Left ventricle myocardium inferior (tissue), 1 donor: ENCODE data around the gene BOLA3. TPM values are rescaled to one million over a fixed set of nuclear protein-coding genes. Genes with fewer than 3 reads are reported as not detected.

Source experiments
- DNase-seq: peaks from one replicate; pipeline ENCODE4 v3.0.0-alpha.2; 2020
- H3K27ac ChIP-seq: fragments of 200-600 bp; replicated peaks from 2 replicates; pipeline ENCODE4 v1.8.0; 2021
- H3K27me3 ChIP-seq: fragments of 200-600 bp; 2 replicates; pipeline ENCODE4 v1.8.0; 2021; ENCODE audit warnings: low read depth
- H3K36me3 ChIP-seq: fragments of 200-600 bp; 2 replicates; pipeline ENCODE4 v1.8.0; 2021
- H3K4me1 ChIP-seq: fragments of 200-600 bp; 2 replicates; pipeline ENCODE4 v1.8.0; 2021
- H3K4me3 ChIP-seq: fragments of 200-600 bp; 2 replicates; pipeline ENCODE4 v1.8.0; 2021; ENCODE audit warnings: mild to moderate bottlenecking, moderate library complexity
- H3K9me3 ChIP-seq: fragments of 200-600 bp; replicated peaks from 2 replicates; pipeline ENCODE4 v1.8.0; 2021
- CTCF ChIP-seq: fragments of 200-600 bp; IDR thresholded peaks from 2 replicates; pipeline ENCODE4 v1.8.0; 2021; ENCODE audit warnings: antibody characterized with exemption, mild to moderate bottlenecking, borderline replicate concordance
- intact Hi-C: fragments of 100-400 bp; cut with micrococcal nuclease; formaldehyde crosslinking; loops from one replicate; pipeline ENCODE4 v1.11.0; 2022
- total RNA-seq: library from RNA; stranded (reverse); fragmentation: NEBNext Ultra II Directional; extraction: Animal tissue kit (Norgen Biotek cat#: 25700); gene quantifications from one replicate; pipeline ENCODE4 v1.2.1, GENCODE V29; 2021
- donor health status: DM: no; HTN: yes; CAD: no; lungs with severe emphysema.

The BOLA3 gene
- total RNA-seq, 1 donor from 2014 or later = 81.2 TPM

GRCh38 chr2:74162951-74163350 is 15.2 kb upstream of the BOLA3 start:
- intact Hi-C loops = no loop called here
- H3K36me3 ChIP-seq = peaks cover 97% of the 10 kb centered on the region

GRCh38 chr2:74155830-74156229 is 8.1 kb upstream of the BOLA3 start:
- H3K9me3 ChIP-seq = no peaks in the 10 kb centered on the region
- no peaks in the 10 kb centered on the region for H3K27me3 ChIP-seq
- intact Hi-C loops = no loop called here
- H3K36me3 ChIP-seq = peaks cover 85% of the 10 kb centered on the region
- no peak for TF ChIP-seq CTCF
- DNase-seq = no peak
- no peaks in the 10 kb centered on the region for H3K4me1 ChIP-seq
- H3K27ac ChIP-seq = no peak overlapping the region
- no peak overlapping the region for H3K4me3 ChIP-seq

More at GRCh38 chr2:74162951-74163350, 15.2 kb upstream of the BOLA3 start:
- Histone ChIP-seq H3K9me3 (peaks cover 8% of the 10 kb centered on the region), H3K27ac (no peak overlapping the region), H3K27me3 (no peaks in the 10 kb centered on the region), H3K4me1 (no peaks in the 10 kb centered on the region), H3K4me3 (no peak overlapping the region)
- TF ChIP-seq CTCF = no peak
- no peak for DNase-seq

- Histone ChIP-seq H3K27me3 (no peaks in the 10 kb centered on the region), H3K27ac (no peak overlapping the region), H3K4me3 (no peak overlapping the region), H3K4me1 (peaks cover 11% of the 10 kb centered on the region), H3K36me3 (peaks cover 59% of the 10 kb centered on the region), H3K9me3 (no peaks in the 10 kb centered on the region)
- no peak for TF ChIP-seq CTCF
- intact Hi-C loops = no loop called here
- DNase-seq = no peak
Observed at GRCh38 chr2:74152954-74153353, 5.2 kb upstream of the BOLA3 start.

GRCh38 chr2:74149570-74150319 is 2.0 kb upstream of the BOLA3 start:
- Histone ChIP-seq H3K4me3 (no peak overlapping the region), H3K27ac (no peak overlapping the region), H3K36me3 (peaks cover 27% of the 10 kb centered on the region), H3K4me1 (peaks cover 32% of the 10 kb centered on the region), H3K9me3 (no peaks in the 10 kb centered on the region), H3K27me3 (no peaks in the 10 kb centered on the region)
- no peak for TF ChIP-seq CTCF
- intact Hi-C loops = no loop called here
- DNase-seq = no peak

GRCh38 chr2:74149247-74149525 is 1.5 kb upstream of the BOLA3 start:
- Histone ChIP-seq H3K36me3 (peaks cover 24% of the 10 kb centered on the region), H3K4me3 (no peak overlapping the region), H3K9me3 (no peaks in the 10 kb centered on the region), H3K4me1 (peaks cover 32% of the 10 kb centered on the region), H3K27me3 (no peaks in the 10 kb centered on the region), H3K27ac (no peak overlapping the region)
- TF ChIP-seq CTCF = no peak
- DNase-seq = no peak
- intact Hi-C loops = no loop called here
